Endothelial cell of umbilical vein (primary cell): Measurements from ENCODE around the gene TMEM182.

Source experiments
- POLR2A ChIP-seq: IDR thresholded peaks from 2 replicates; pipeline ENCODE4 v1.6.1; 2012; ENCODE audit warnings: low read depth, mild to moderate bottlenecking, control low read depth, low read length
- TF ChIP-seq, protein P1 (sequence below), 2 donors: IDR thresholded peaks; 1 replicate in 1 of 2; 2 replicates in 1 of 2; pipeline ENCODE4 v1.5.1; 2011; ENCODE audit warnings: low read length in 2 of 2, mild to moderate bottlenecking in 2 of 2, moderate library complexity in 2 of 2, control low read depth in 1 of 2, inconsistent platforms in 1 of 2, low read depth in 1 of 2; ENCODE audit not compliant: insufficient read depth in 1 of 2; ENCODE audit errors: extremely low read depth in 1 of 2

DNA sequence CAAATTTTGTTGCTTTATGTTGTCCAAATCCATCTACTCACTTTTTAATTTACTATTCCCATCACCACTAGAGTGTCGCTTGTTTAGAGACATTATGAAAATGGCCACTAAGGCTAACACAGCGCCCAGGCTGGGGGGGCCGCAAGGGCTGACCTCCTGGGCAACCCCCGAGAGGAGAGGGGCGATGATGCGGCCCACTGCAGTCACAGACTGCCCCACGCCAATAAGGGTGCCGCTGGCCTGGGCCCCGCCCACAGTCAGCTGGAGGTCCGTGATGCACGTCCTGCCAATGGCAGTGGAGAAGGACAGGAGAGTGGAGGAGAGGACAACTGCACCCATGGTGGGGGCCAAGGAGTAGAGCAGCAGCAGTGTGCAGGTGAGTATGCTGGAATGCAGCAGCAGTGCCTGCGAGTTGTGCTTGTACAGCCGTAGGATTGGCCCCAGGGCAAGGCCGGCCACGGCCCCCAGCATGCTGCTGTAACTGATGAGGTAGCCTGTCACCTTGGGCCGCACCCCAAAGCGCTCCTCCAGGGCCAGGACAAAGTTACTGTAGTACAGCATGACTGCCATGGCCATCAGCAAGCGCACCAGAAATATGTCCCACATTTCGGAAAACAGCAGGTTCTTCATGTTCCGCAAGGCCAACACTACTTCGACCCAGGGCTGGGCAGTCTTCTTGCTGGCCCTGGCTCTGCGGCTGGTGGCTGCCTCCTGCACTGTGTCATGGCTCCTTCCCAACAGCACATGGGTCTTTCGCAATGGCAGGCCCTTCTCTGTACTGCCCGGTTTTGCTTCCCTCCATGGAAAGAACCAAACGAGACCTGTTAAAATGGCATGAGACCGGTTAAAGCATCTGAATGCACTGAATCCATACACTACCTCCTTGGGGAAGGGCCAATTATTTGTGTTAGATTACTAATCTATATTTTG, 43.2 kb upstream of the TMEM182 start:
- TF ChIP-seq, protein P1, sequence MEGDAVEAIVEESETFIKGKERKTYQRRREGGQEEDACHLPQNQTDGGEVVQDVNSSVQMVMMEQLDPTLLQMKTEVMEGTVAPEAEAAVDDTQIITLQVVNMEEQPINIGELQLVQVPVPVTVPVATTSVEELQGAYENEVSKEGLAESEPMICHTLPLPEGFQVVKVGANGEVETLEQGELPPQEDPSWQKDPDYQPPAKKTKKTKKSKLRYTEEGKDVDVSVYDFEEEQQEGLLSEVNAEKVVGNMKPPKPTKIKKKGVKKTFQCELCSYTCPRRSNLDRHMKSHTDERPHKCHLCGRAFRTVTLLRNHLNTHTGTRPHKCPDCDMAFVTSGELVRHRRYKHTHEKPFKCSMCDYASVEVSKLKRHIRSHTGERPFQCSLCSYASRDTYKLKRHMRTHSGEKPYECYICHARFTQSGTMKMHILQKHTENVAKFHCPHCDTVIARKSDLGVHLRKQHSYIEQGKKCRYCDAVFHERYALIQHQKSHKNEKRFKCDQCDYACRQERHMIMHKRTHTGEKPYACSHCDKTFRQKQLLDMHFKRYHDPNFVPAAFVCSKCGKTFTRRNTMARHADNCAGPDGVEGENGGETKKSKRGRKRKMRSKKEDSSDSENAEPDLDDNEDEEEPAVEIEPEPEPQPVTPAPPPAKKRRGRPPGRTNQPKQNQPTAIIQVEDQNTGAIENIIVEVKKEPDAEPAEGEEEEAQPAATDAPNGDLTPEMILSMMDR (IDR thresholded peaks at IDR 0.05; ENCODE audit: extremely low read depth in 1 of 2, insufficient read depth in 1 of 2, low read depth in 1 of 2, low read length in 2 of 2) = no peak
- TF ChIP-seq POLR2A = no peak
